A673 (cell line): ENCODE data around the gene LRRC25. TPM values are rescaled to one million over a fixed set of nuclear protein-coding genes. Genes with fewer than 3 reads are reported as not detected.

Experiments
- BruUV-seq: library from RNA; stranded (reverse); fragments of 400-500 nt; replicated peaks from 2 replicates; lab custom pipeline; 2021; lab: Mats Ljungman, UMichigan
- CTCF ChIA-PET: fragments of 300-600 bp; sonication (Branson Sonifier 250); formaldehyde crosslinking; loops from one replicate; lab custom pipeline; 2022; ENCODE audit warnings: antibody characterized with exemption; lab: Charles Lee
- POLR2A ChIA-PET: fragments of 300-600 bp; sonication (Branson Sonifier 250); formaldehyde crosslinking; loops from one replicate; lab custom pipeline; 2022; ENCODE audit warnings: antibody characterized with exemption; ENCODE audit not compliant: low non-redundant PET; lab: Charles Lee
- DNase-seq: peaks from one replicate; pipeline ENCODE4 v3.0.0-alpha.2; 2015; ENCODE audit warnings: low spot score
- H3K27ac ChIP-seq: fragments of 200-600 bp; sonication (generic); 2 replicates; pipeline ENCODE4 v1.5.1; 2016; ENCODE audit warnings: mixed run types, low read depth, mild to moderate bottlenecking, mixed read lengths, antibody characterized with exemption, low read length; ENCODE audit not compliant: poor library complexity, severe bottlenecking
- H3K27me3 ChIP-seq: fragments of 200-600 bp; sonication (generic); replicated peaks from 2 replicates; pipeline ENCODE4 v1.6.1; 2017; ENCODE audit warnings: mixed run types, low read depth, mild to moderate bottlenecking, mixed read lengths, antibody characterized with exemption, low read length; ENCODE audit not compliant: insufficient read depth, poor library complexity
- H3K36me3 ChIP-seq: fragments of 200-600 bp; sonication (generic); 2 replicates; pipeline ENCODE4 v1.6.1; 2016; ENCODE audit warnings: mixed run types, mild to moderate bottlenecking, mixed read lengths, antibody characterized with exemption, low read length; ENCODE audit not compliant: insufficient read depth, poor library complexity, severe bottlenecking
- H3K4me1 ChIP-seq: fragments of 200-600 bp; sonication (generic); 2 replicates; pipeline ENCODE4 v1.6.1; 2017; ENCODE audit warnings: mixed run types, mild to moderate bottlenecking, mixed read lengths, antibody characterized with exemption, low read length; ENCODE audit not compliant: insufficient read depth, poor library complexity, severe bottlenecking
- H3K4me3 ChIP-seq: fragments of 200-600 bp; sonication (generic); 2 replicates; pipeline ENCODE4 v1.5.1; 2016; ENCODE audit warnings: low read depth, mixed run types, mild to moderate bottlenecking, mixed read lengths, low read length; ENCODE audit not compliant: poor library complexity, severe bottlenecking
- H3K9me3 ChIP-seq: fragments of 200-600 bp; sonication (generic); 2 replicates; pipeline ENCODE4 v1.6.1; 2016; ENCODE audit warnings: mixed run types, low read depth, mild to moderate bottlenecking, mixed read lengths, antibody characterized with exemption, low read length; ENCODE audit not compliant: poor library complexity, severe bottlenecking
- CTCF ChIP-seq: fragments of 300-800, 200-600 bp; sonication (generic); conservative IDR thresholded peaks from 2 replicates; pipeline ENCODE4 v1.5.1; 2017; ENCODE audit warnings: low read depth, mild to moderate bottlenecking, antibody characterized with exemption, low read length, moderate library complexity, mixed read lengths
- EZH2 ChIP-seq: fragments of 200-600 bp; sonication (generic); IDR thresholded peaks from 2 replicates; pipeline ENCODE4 v1.6.1; 2017; ENCODE audit warnings: borderline replicate concordance, low read depth, mild to moderate bottlenecking, mixed read lengths, antibody characterized with exemption, low read length; ENCODE audit not compliant: poor library complexity, severe bottlenecking
- intact Hi-C: fragments of 100-400 bp; cut with micrococcal nuclease; formaldehyde crosslinking; loops from one replicate; pipeline ENCODE4 v1.10.0; 2022; ENCODE audit not compliant: unreplicated experiment
- total RNA-seq: library from RNA; stranded (reverse); gene quantifications from 2 replicates; pipeline ENCODE4 v1.2.3, GENCODE V29; 2021

The LRRC25 gene
- total RNA-seq, 1 experiment from 2014 or later, result not detected

DNA sequence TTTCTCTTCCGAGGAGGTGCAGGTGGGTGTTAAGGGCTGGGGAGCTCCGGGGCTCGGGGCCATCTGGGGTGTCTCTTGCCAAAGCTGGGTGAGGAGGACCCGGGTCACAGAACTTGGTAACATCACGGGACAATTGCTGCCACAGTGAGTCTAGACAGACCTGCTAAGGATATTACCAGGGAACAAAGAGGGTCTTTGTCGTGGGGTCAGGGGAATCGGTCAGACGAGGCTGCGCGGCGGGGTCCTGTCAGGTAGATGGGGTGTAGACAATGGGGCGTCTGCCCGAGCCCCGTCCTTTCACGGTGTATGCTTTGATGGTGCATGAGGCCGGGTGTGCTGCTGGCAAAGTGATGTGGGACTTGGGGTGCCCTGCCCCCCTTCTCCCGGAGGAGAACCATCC is 49.3 kb downstream of the LRRC25 start:
- TF ChIP-seq CTCF, result no peak
- no peak for TF ChIP-seq EZH2
- H3K4me3 ChIP-seq, result no peak overlapping the region
- DNase-seq, result no peak
- no peak overlapping the region for H3K27ac ChIP-seq
- CTCF ChIA-PET, result interaction anchor here (2.3 kb wide), 1 partner anchor 62 kb away, joined by 9 read pairs; no protein-coding TSS in a partner anchor
- peaks cover 11% of the 10 kb centered on the region for H3K4me1 ChIP-seq
- BruUV-seq, result no TSS peak
- no peaks in the 10 kb centered on the region for H3K9me3 ChIP-seq
- POLR2A ChIA-PET, result no interaction called here
- intact Hi-C loops, result no loop called here
- H3K27me3 ChIP-seq, result no peaks in the 10 kb centered on the region
- no peaks in the 10 kb centered on the region for H3K36me3 ChIP-seq

- ChIA-PET POLR2A (no interaction called here), CTCF (interaction anchor here (1.0 kb wide), 2 partner anchors 17 to 66 kb away, joined by 3 to 5 read pairs; no protein-coding TSS in a partner anchor)
- Histone ChIP-seq H3K9me3 (no peaks in the 10 kb centered on the region), H3K4me1 (peaks cover 16% of the 10 kb centered on the region), H3K4me3 (no peak overlapping the region), H3K36me3 (no peaks in the 10 kb centered on the region), H3K27ac (no peak overlapping the region), H3K27me3 (no peaks in the 10 kb centered on the region)
- DNase-seq, result peak; percentile 57
- BruUV-seq, result no TSS peak
- TF ChIP-seq CTCF (no peak), EZH2 (no peak)
- intact Hi-C loops, result no loop called here
Observed at GRCh38 chr19:18346091-18346490, 51.3 kb downstream of the LRRC25 start.

- no peak overlapping the region for H3K27ac ChIP-seq
- H3K4me3 ChIP-seq, result no peak overlapping the region
- ChIA-PET CTCF (no interaction called here), POLR2A (no interaction called here)
- no TSS peak for BruUV-seq
- H3K9me3 ChIP-seq, result no peaks in the 10 kb centered on the region
- no peaks in the 10 kb centered on the region for H3K36me3 ChIP-seq
- no peaks in the 10 kb centered on the region for H3K27me3 ChIP-seq
- intact Hi-C loops, result no loop called here
- peaks cover 21% of the 10 kb centered on the region for H3K4me1 ChIP-seq
- no peak for TF ChIP-seq EZH2
- no peak for TF ChIP-seq CTCF
- DNase-seq, result no peak
Observed at GRCh38 chr19:18345296-18345695, 52.1 kb downstream of the LRRC25 start.
